DOHH2 (cell line): ENCODE data around the gene TBX4.

Source experiments
- EZH2phosphoT487 ChIP-seq: fragments of 200-600 bp; sonication (generic); IDR thresholded peaks from 2 replicates; pipeline ENCODE4 v1.6.1; 2017; ENCODE audit warnings: borderline replicate concordance, mild to moderate bottlenecking, antibody characterized with exemption, low read length, moderate library complexity, mixed read lengths
- TF ChIP-seq, protein P1 (sequence below): fragments of 200-600 bp; sonication (generic); IDR thresholded peaks from one replicate; pipeline ENCODE4 v1.5.1; 2014; ENCODE audit warnings: antibody characterized with exemption, mild to moderate bottlenecking, low read depth, low read length; ENCODE audit not compliant: poor library complexity, severe bottlenecking

- TF ChIP-seq, protein P1, sequence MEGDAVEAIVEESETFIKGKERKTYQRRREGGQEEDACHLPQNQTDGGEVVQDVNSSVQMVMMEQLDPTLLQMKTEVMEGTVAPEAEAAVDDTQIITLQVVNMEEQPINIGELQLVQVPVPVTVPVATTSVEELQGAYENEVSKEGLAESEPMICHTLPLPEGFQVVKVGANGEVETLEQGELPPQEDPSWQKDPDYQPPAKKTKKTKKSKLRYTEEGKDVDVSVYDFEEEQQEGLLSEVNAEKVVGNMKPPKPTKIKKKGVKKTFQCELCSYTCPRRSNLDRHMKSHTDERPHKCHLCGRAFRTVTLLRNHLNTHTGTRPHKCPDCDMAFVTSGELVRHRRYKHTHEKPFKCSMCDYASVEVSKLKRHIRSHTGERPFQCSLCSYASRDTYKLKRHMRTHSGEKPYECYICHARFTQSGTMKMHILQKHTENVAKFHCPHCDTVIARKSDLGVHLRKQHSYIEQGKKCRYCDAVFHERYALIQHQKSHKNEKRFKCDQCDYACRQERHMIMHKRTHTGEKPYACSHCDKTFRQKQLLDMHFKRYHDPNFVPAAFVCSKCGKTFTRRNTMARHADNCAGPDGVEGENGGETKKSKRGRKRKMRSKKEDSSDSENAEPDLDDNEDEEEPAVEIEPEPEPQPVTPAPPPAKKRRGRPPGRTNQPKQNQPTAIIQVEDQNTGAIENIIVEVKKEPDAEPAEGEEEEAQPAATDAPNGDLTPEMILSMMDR, result no peak
- TF ChIP-seq EZH2phosphoT487, result no peak
These were observed 82.2 kb downstream of the TBX4 start for GRCh38 chr17:61534414-61534813.
